G401.6 (cell line): ENCODE data around the gene P2RX7.

ENCODE experiments used
- FAIRE-seq: peaks from 2 replicates; lab custom pipeline; 2012; peaks lifted over from hg19 to GRCh38; lab: Jason Lieb, UNC

Gene P2RX7

DNA sequence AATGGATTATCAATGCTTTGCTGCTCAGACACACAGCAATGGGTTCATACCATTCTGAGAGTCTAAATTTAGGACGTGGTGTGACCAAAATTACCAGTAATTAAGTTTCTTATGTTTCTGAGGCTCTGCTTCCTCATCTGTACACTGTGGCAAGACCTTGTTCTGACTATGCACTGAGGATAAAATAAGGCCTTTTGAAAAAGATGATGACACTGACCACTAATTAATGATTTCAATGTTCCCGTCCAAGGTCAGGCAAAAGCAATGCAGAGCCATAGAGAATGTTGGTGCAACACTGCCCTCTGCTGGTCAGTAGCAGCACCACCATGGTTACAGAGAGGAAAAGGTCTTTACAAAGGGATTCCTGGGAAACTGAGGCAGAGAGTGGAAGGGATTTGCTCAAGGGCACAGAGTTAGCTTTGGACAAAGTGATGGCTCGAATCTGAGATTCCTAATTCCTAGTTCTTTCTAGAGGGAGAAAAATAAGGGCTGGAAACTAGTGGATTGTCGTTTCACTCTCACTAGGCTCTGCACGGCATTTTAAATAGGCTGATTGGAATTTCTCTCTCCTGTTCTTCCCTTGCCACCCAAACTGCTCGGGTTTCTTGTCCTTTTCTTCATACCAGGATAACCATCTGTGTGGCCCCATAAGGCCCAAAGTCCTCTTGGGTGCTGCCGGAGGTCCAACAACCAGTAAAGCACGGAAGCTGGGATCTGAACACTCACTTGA, 22.3 kb upstream of the P2RX7 start:
- FAIRE-seq = peak; percentile 25

DNA sequence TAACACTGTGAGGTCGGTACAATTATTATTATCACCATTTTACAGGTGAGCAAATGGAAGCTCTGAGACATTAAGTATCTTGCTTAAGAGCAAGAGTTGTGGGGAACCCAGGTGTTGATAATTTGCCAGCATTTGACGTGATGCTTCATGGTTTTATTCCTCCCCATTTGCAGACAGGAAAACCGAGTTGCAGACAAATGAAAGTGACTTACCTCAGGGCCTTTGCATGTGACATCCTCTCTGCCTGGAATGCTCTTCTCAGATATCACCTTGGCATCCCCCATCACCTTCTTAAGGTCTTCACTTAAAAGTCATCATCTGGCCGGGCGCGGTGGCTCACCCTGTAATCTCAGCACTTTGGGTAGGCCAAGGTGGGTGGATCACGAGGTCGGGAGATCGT, 21.0 kb upstream of the P2RX7 start:
- FAIRE-seq = no peak

DNA sequence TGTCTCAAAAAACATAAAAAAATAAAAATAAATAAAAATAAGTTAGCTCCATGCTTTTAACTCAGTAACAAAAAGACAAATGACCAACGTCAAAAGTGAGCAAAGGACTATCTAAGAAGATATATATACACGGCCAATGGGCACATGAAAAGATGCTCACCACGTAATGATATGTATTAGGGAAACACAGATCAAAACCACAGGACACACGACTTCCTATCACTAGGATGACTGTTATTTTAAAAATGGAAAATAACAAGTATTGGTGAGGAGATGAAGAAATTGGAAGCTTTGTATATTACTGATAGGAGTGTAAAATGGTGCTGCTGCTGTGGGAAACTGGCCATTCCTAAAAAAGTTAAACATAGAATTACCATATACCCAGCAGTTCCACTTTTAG, 20.2 kb upstream of the P2RX7 start:
- FAIRE-seq = no peak

DNA sequence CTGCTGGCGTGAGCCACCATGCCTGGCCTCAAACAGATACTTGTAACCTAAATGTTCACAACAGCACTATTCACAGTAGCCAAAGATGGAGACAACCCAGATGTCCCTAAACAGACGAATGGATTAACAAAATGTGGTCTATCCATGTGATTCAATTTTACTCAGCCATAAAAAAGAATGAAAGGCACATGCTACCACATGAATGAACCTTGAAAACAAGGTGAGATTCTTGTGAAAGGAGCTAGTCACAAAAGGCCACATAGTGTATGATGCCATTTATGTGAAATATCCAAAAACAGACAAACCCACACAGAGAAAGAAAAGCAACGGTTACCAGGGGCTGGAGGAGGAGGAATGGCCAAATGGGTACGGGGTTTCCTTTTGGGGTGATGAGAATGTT, 19.6 kb upstream of the P2RX7 start:
- FAIRE-seq = no peak

DNA sequence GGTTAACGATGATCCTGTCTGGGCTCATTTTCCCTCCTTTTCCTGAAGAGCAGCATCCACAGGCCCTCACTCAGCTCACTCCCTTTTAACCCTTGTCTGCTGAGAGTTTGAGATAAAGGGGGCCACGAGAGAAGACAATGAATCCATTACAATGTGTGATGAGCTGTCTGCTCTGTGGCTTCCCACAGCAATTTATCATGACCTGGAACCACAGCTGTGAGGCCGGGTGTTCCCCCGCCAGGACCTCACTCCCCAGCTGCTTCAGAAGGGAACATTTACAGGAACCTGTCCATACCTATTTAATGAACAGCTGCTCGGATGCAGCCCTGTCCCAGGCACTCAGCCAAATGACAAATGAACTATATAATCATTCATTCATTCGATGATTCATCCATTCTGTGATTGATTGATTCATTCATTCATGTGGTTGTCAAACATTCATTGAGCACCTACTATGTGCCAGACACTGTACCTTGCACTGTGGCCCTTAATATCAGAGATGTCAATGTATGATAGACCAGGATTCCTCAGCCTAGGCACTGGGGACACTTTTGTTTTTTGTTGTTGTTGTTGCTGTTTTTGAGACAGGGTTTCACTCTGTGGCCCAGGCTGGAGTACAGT, 18.5 kb upstream of the P2RX7 start:
- no peak for FAIRE-seq

- no peak for FAIRE-seq
Measured at GRCh38 chr12:121114806-121115205, 17.9 kb upstream of the P2RX7 start.

DNA sequence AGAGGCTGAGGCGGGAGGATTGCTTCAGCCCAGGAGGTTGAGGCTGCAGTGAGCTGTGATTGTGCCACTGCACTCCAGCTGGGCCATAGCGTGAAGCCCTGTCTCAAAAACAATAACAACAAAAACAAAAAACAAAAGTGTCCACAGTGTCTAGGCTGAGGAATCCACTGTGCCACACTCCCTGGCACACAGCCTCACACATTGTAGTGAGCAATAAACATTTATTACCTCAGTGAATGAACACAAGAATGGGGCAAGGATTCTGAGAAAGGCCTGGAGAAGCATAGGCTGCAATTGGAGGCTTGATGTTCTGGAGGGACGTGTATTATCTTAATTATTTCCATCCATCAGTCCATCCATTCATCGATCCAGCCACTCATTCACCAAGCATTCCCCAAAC, 17.1 kb upstream of the P2RX7 start:
- no peak for FAIRE-seq

DNA sequence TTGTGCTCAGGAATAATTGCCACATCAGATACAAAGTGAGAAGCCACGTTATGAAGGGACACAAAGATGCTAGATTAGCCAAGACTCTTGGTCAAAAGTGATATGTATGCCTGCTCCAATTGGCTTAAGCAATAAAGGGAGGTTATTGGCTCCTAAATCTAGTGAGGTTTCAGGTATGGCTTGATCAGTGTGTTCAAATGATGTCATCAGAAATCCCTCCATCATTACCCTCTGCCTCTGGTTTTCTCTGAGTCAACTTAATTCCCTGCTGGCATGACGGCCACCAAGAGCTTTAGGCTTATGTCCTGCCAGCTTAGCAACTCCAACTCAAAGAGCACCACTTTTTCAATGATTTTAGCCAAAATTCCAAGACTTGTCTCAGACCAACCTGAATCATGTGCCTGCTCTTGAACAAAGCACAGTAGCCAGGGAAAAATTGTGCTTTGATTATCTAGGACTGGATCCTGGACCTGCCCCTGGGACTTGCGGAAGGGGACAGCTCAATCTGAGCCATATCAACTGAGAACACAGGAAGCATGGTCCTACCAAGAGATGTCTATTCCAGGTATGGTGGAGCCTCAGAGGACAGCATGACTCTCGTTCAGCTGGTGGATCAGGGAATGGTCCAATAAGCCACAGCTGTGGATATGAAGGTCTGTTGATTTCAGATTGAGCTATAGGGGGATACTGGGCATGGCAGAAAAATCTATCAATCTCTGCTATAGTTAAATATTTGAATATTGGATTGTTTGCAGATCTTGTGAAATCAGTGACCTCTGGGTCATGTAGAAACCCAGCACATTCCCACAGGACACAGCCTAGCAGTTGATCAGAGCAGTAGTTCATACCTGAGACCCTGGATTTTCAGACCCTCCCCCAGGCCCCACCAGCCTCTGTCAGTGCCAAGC, 16.1 kb upstream of the P2RX7 start:
- no peak for FAIRE-seq

- no peak for FAIRE-seq
Measured at GRCh38 chr12:121117226-121117777, 15.4 kb upstream of the P2RX7 start.

DNA sequence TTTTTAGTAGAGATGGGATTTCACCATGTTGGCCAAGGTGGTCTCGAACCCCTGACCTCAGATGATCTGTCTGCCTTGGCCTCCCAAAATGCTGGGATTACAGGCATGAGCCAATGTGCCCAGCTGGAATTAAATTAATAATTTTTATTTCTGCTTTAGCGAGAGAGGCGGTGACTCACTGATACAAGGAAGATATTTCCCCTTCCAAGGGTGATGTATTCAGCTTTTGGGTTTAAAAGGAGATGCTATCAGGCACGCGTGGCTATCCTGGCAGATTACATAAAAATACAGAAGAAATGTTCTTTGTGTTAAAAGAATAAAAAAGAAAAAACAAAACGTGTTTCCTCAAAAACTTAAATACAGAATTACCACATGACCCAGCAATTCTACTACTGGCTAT, 12.4 kb upstream of the P2RX7 start:
- no peak for FAIRE-seq

DNA sequence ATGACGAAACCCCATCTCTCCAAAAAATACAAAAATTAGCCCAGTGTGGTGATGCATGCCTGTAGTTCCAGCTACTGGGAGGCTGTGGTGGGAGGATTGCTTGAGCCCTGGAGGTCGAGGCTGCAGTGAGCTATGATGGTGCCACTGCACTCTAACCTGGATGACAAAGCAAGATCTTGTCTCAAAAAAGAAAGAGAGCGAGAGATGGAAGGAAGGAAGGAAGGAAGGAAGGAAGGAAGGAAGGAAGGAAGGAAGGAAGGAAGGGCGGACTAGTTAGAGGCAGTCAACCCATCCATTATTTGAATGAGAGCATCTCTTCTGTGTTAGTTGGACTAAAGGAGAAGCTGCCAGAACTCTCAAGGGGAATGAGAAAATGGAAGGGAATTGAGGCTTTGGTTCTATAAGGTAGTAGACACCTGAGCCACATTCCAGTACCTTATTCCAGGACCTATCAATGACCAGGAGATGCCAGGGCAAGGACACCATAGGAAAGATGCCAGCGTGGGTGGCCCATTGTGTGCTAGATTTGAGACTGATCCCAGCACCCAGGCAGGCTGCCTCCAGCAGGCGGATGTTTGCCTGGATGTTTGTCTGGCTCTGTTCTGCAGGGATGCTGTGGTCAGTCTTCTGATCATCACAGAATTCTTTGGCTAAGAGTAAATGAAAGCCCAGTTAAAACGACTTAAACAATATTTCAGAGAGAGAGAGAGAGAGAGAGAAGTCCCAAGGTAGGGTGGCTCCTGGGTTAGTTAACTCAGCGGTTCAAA, 11.5 kb upstream of the P2RX7 start:
- FAIRE-seq = no peak

- no peak for FAIRE-seq
Measured at GRCh38 chr12:121121805-121122204, 10.9 kb upstream of the P2RX7 start.

DNA sequence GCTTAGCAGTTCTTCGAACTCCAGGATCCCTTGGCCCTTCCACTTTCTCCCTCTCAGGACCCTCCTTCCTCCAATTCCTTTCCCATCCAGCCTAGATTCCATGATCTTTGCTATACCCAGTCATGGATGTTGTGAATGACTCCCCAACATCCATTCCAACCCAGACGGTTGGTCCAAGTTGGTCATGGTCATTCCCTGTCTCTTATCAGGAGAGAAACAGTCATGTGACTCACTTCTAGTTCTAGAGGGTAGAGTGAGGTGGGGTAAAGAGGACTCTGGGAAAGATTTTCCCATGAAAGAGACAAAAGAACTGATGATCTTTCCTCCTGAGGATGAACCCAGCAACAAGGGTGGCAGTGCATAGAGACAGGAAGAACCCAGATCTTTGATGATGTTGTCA, 9.2 kb upstream of the P2RX7 start:
- FAIRE-seq = no peak

DNA sequence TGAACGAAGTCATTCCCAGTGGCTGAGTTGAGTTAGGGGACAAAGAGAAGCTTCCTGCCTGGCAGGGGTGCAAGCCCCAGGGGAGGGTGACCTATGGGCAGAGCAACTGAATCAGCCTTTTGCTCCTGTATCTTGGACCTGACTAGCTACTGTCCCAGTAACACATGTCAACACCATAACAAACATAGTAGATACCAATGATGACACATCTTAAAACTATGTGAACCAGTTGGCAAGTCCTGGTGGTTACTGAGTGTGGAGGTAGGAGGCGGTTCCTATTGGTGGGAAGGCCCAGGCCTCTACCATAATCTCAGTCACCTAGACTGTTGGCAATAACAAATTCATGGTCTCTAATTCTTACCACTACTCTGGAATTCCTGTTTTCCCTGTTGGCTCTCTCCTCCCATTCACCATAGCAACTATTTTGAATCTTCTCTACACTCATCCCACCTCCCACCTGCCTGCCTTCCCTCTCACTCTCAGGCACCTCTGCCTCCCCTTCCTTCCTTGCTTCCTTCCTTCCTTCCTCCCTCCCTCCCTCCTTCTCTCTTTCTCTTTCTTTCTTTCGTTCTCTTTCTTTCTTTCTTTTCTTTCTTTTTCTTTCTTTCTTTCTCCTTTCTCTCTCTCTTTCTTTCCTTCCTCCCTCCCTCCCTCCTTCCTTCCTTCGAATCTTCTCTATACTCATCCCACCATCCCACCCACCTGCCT, 8.1 kb upstream of the P2RX7 start:
- no peak for FAIRE-seq

DNA sequence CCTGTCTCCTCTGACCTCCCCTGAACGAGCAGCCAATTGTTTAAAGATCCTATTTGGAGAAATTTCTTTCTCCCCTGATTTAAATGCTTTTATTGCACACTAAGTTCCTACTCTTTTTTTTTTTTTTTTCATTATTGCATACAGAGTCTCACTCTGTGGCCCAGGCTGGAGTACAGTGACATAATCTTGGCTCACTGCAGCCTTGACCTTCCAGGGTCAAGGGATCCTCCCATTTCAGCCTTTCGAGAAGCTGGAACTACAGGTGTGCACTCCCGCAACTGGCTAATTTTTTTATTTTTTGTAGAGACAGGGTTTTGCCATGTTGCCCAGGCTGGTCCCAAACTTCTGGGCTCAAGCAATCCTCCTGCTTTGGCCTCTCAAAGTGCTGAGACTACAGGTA, 5.2 kb upstream of the P2RX7 start:
- FAIRE-seq = no peak

GRCh38 chr12:121128908-121129810, 3.5 kb upstream of the P2RX7 start:
- FAIRE-seq = no peak

DNA sequence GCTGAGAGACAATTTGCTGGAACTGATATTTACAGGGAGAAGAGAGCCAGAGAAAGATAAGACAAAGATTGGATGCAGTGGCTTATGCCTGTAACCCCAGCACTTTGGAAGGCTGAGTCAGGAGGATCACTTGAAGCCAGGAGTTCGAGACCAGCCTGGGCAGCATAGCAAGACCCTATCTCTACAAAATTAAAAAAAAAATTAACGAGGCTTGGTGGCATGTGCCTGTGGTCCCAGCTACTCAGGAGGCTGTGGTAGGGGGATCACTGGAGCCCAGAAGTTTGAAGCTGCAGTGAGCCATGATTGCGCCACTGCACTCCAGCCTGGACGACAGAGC, 2.9 kb upstream of the P2RX7 start:
- FAIRE-seq = no peak

DNA sequence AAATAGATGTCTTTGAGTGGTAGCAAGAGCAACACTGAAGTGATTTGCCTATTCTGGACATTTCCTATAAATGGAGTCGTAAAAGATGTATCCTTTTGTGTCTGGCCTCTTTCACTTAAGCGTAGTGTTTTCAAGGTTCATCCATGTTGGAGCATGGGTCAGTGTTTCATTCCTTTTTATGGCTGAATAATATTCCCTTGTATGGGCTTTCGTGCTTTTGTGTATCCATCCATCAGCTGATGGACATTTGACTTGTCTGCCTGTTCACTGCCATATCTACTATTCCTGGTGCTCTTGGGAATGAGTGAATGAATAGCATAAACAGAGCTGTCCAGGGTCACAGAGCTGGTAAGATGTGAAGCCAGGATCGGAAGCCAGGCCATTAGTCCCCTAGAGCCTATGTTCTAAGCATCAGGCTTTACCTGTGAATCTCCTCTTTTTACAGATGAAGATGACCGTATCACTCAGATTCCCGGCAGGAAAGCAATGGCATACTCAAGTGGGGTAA, 1.8 kb upstream of the P2RX7 start:
- FAIRE-seq = no peak

DNA sequence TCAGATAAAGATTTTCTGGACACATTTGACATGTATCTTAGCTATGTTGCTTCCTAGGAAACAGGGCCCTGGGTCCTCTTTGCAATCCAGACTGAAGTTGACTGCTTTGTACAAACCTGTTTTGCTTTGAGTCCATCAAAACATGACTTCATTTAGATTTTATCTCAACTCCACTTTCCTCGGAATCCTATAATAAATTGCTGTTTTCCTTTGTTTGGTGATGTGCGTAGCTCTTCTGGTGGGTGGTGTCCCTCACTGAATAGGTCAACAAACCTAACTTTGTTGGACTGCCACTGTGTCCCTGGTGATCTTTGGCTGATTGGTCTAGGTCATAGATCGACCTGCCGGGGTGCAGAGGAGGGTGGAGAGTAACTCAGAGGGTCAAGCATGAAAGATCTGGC, 735 bp upstream of the P2RX7 start:
- FAIRE-seq = no peak

- FAIRE-seq = no peak
Measured at GRCh38 chr12:121133838-121134237, 1.2 kb downstream of the P2RX7 start.
